Caco-2 (cell line): ENCODE measurements around the gene TRAPPC6A. TPM values are rescaled to one million over a fixed set of nuclear protein-coding genes. Genes with fewer than 3 reads are reported as not detected.

Experiments
- BruUV-seq: library from RNA; stranded (reverse); fragments of 400-500 nt; replicated peaks from 2 replicates; lab custom pipeline; 2021; lab: Mats Ljungman, UMichigan
- CTCF ChIA-PET: fragments of 300-600 bp; sonication (Branson Sonifier 250); formaldehyde crosslinking; loops from one replicate; lab custom pipeline; 2022; ENCODE audit warnings: antibody characterized with exemption; lab: Charles Lee
- POLR2A ChIA-PET: fragments of 300-600 bp; sonication (Branson Sonifier 250); formaldehyde crosslinking; loops from one replicate; lab custom pipeline; 2022; ENCODE audit warnings: antibody characterized with exemption; lab: Charles Lee
- DNase-seq, 2 experiments: peaks; one replicate each; pipeline versions ENCODE4 v3.0.0 to v3.0.0-alpha.2; 2020 to 2022
- H3K27me3 ChIP-seq: replicated peaks from 2 replicates; pipeline ENCODE4 v1.6.0; 2011; ENCODE audit warnings: low read length; ENCODE audit not compliant: control insufficient read depth, insufficient read depth
- H3K36me3 ChIP-seq: 2 replicates; pipeline ENCODE4 v1.5.1; 2011; ENCODE audit warnings: low read length; ENCODE audit not compliant: control insufficient read depth, insufficient read depth
- H3K4me1 ChIP-seq: fragments of 250-450 bp; sonication (Bioruptor Pico); 2 replicates; pipeline ENCODE4 v1.5.1; 2020; ENCODE audit warnings: mild to moderate bottlenecking
- H3K4me3 ChIP-seq: 2 replicates; pipeline ENCODE4 v1.5.1; 2011; ENCODE audit warnings: low read depth, mild to moderate bottlenecking, control low read depth, low read length
- H3K9me3 ChIP-seq: fragments of 250-450 bp; sonication (Bioruptor Pico); 2 replicates; pipeline ENCODE4 v1.5.1; 2020; ENCODE audit warnings: mild to moderate bottlenecking, moderate library complexity
- H3K27ac Mint-ChIP-seq: one replicate; pipeline ENCODE4 v1.8.0; 2022; ENCODE audit warnings: mixed read lengths; ENCODE audit not compliant: unreplicated experiment
- H3K27me3 Mint-ChIP-seq: one replicate; pipeline ENCODE4 v1.8.0; 2022; ENCODE audit warnings: mixed read lengths; ENCODE audit not compliant: insufficient read depth, unreplicated experiment
- H3K36me3 Mint-ChIP-seq: one replicate; pipeline ENCODE4 v1.8.0; 2022; ENCODE audit warnings: mild to moderate bottlenecking, mixed read lengths; ENCODE audit not compliant: insufficient read depth, unreplicated experiment
- H3K4me1 Mint-ChIP-seq: one replicate; pipeline ENCODE4 v1.8.0; 2022; ENCODE audit warnings: low read depth, mixed read lengths; ENCODE audit not compliant: unreplicated experiment
- H3K4me3 Mint-ChIP-seq: one replicate; pipeline ENCODE4 v1.8.0; 2022; ENCODE audit warnings: mild to moderate bottlenecking, moderate library complexity, mixed read lengths; ENCODE audit not compliant: unreplicated experiment
- H3K9me3 Mint-ChIP-seq: one replicate; pipeline ENCODE4 v1.8.0; 2022; ENCODE audit warnings: mixed read lengths; ENCODE audit not compliant: unreplicated experiment
- CTCF ChIP-seq, 2 experiments: fragments of 200-600 bp in 1 of 2; IDR thresholded peaks; 1 replicate in 1 of 2; 2 replicates in 1 of 2; pipeline versions ENCODE4 v1.5.1 to v1.8.0; 2011 to 2022; ENCODE audit warnings: antibody characterized with exemption in 1 of 2, control low read depth in 1 of 2, inconsistent platforms in 1 of 2, low read depth in 1 of 2, low read length in 1 of 2, mild to moderate bottlenecking in 1 of 2, moderate library complexity in 1 of 2; ENCODE audit not compliant: insufficient read depth in 1 of 2, severe bottlenecking in 1 of 2, unreplicated experiment in 1 of 2
- intact Hi-C: fragments of 100-400 bp; cut with micrococcal nuclease; formaldehyde crosslinking; loops from one replicate; pipeline ENCODE4 v1.10.0; 2022; ENCODE audit not compliant: unreplicated experiment
- total RNA-seq: library from RNA; stranded (reverse); gene quantifications from 2 replicates; pipeline ENCODE4 v1.2.3, GENCODE V29; 2022

TRAPPC6A gene
- total RNA-seq, 1 experiment from 2014 or later = 53.2 TPM

DNA sequence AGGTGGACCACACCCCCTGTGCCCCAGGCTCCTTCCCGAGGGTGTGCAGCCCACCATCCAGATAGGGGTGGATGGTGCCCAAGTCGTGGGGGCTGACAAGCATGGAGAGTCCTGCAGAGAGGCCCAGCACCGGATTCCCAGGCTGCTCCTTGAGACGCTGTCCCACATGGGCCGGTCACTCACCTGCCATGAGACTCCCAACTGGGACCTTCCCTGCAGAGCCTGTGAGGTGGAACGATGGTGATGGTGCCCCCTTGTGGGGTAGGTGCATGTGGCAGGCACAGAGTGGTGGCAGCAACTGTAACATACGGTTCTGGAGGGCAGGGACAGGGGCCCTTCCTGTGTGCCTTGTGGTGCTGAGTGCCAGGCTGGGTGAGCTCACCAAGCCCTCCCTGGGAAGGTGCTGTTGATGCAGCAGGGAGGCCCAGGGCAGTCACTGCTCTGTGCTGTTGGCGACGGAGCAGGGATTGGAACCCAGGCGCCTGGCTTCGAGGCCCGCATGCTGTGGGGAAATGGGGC lies 52.0 kb downstream of the TRAPPC6A start:
- Mint-ChIP-seq H3K4me1 (peaks cover 30% of the 10 kb centered on the region), H3K9me3 (no peaks in the 10 kb centered on the region), H3K4me3 (no peak overlapping the region), H3K27ac (peak overlapping the region; percentile 17), H3K36me3 (peaks cover 24% of the 10 kb centered on the region), H3K27me3 (no peaks in the 10 kb centered on the region)
- Histone ChIP-seq H3K4me3 (no peak overlapping the region), H3K36me3 (no peaks in the 10 kb centered on the region), H3K4me1 (peaks cover 12% of the 10 kb centered on the region), H3K27me3 (no peaks in the 10 kb centered on the region), H3K9me3 (no peaks in the 10 kb centered on the region)
- TF ChIP-seq CTCF (IDR thresholded peaks at IDR 0.05; ENCODE audit: insufficient read depth in 1 of 2, low read depth in 1 of 2, low read length in 1 of 2, severe bottlenecking in 1 of 2, unreplicated experiment in 1 of 2) = peak; percentile 65 to 82
- no TSS peak for BruUV-seq
- DNase-seq = peak; percentile 76 to 84
- POLR2A ChIA-PET = no interaction called here
- CTCF ChIA-PET = interaction anchor here (0.6 to 1.0 kb wide), 2 partner anchors 23 to 95 kb away, joined by 4 to 5 read pairs; no protein-coding TSS in a partner anchor
- intact Hi-C loops = loop anchor here (1.0 to 5.0 kb wide), 3 partner anchors 15 to 109 kb away; partner anchors contain the start of gene PPP1R37

DNA sequence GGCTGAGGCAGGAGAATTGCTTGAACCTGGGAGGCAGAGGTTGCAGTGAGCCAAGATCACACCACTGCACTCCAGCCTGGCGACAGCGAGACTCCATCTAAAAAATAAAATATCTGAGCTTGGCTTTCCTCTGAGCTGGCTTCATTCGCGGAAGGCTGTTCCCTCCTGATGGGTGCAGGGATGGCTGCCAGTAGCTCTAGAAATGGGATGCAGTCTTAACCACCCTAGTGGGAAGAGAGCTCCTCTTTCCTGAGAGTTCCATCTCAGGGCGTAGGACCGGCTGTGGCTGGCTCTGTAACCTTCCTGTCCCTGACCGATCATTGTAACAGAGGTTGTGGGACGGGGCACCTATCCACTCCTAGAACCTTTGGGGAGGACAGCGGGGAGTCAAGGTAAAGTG lies 52.7 kb downstream of the TRAPPC6A start:
- ChIA-PET CTCF (interaction anchor here (0.6 to 1.0 kb wide), 2 partner anchors 29 to 94 kb away, joined by 3 to 4 read pairs; no protein-coding TSS in a partner anchor), POLR2A (no interaction called here)
- Histone ChIP-seq H3K36me3 (no peaks in the 10 kb centered on the region), H3K4me3 (no peak overlapping the region), H3K4me1 (peaks cover 12% of the 10 kb centered on the region), H3K9me3 (no peaks in the 10 kb centered on the region), H3K27me3 (no peaks in the 10 kb centered on the region)
- no peak overlapping the region for H3K4me3 Mint-ChIP-seq
- peaks cover 34% of the 10 kb centered on the region for H3K4me1 Mint-ChIP-seq
- H3K36me3 Mint-ChIP-seq = peaks cover 26% of the 10 kb centered on the region
- no peaks in the 10 kb centered on the region for H3K27me3 Mint-ChIP-seq
- no peak for TF ChIP-seq CTCF (IDR thresholded peaks at IDR 0.05; ENCODE audit: insufficient read depth in 1 of 2, low read depth in 1 of 2, low read length in 1 of 2, severe bottlenecking in 1 of 2, unreplicated experiment in 1 of 2)
- intact Hi-C loops = loop anchor here (2.0 to 5.0 kb wide), 2 partner anchors 15 to 33 kb away; partner anchors contain the start of gene PPP1R37
- no peak for DNase-seq
- peak overlapping the region; percentile 17 for H3K27ac Mint-ChIP-seq
- BruUV-seq = no TSS peak
- no peaks in the 10 kb centered on the region for H3K9me3 Mint-ChIP-seq

DNA sequence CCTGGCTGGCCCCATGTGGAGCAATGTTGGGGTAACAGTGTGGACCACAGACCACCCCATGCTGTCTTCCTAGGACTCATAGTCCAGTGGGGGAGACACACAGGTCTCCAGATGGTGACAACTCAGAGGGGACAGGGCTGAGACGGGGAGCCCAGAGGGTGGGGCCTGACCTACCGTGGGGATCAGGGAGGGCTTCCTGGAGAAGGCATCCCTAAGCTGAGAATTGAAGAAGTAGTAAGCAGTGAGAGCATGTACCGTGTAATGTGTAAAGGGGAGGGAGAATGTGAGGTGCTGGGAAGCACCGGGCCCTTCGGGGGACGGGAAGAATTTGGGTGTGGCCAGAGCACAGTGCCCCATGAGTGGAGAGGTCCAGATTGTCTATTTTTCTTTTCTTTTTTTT lies 54.0 kb downstream of the TRAPPC6A start:
- H3K4me1 ChIP-seq = peaks cover 12% of the 10 kb centered on the region
- H3K36me3 ChIP-seq = no peaks in the 10 kb centered on the region
- ChIA-PET CTCF (no interaction called here), POLR2A (no interaction called here)
- BruUV-seq = no TSS peak
- no peaks in the 10 kb centered on the region for H3K27me3 Mint-ChIP-seq
- peaks cover 34% of the 10 kb centered on the region for H3K4me1 Mint-ChIP-seq
- no peaks in the 10 kb centered on the region for H3K27me3 ChIP-seq
- H3K9me3 ChIP-seq = no peaks in the 10 kb centered on the region
- no peak overlapping the region for H3K4me3 Mint-ChIP-seq
- TF ChIP-seq CTCF (IDR thresholded peaks at IDR 0.05; ENCODE audit: insufficient read depth in 1 of 2, low read depth in 1 of 2, low read length in 1 of 2, severe bottlenecking in 1 of 2, unreplicated experiment in 1 of 2) = no peak
- no peak overlapping the region for H3K4me3 ChIP-seq
- H3K27ac Mint-ChIP-seq = peak overlapping the region; percentile 23
- H3K9me3 Mint-ChIP-seq = no peaks in the 10 kb centered on the region
- no peak for DNase-seq
- H3K36me3 Mint-ChIP-seq = peaks cover 26% of the 10 kb centered on the region
- intact Hi-C loops = loop anchor here (2.0 kb wide), 1 partner anchor 13 kb away; no protein-coding TSS in a partner anchor
